HepG2 (cell line): ENCODE results near the gene ITPR1. TPM values are rescaled to one million over a fixed set of nuclear protein-coding genes. Genes with fewer than 3 reads are reported as not detected.

Source experiments
- MATR3 ChIP-seq: sonication (generic); formaldehyde crosslinking; IDR thresholded peaks from 2 replicates; pipeline ENCODE4 v1.4.0; 2020; ENCODE audit warnings: missing genetic modification reagents
- NR0B2 ChIP-seq: sonication (generic); formaldehyde crosslinking; IDR thresholded peaks from 2 replicates; pipeline ENCODE4 v1.4.0; 2020; ENCODE audit warnings: mild to moderate bottlenecking, missing genetic modification reagents
- PHB2 ChIP-seq: fragments of 450-650 bp; IDR thresholded peaks from 2 replicates; pipeline ENCODE4 v1.6.1; 2018; ENCODE audit not compliant: partially characterized antibody
- PRDM10 ChIP-seq: sonication (generic); formaldehyde crosslinking; IDR thresholded peaks from 2 replicates; pipeline ENCODE4 v1.4.0; 2020; ENCODE audit warnings: low read depth, missing genetic modification reagents
- RFXANK ChIP-seq: IDR thresholded peaks from 2 replicates; pipeline ENCODE4 v1.6.1; 2016
- SP1 ChIP-seq, 2 experiments: fragments of 450-650 bp in 1 of 2; sonication (generic) in 1 of 2; formaldehyde crosslinking in 1 of 2; IDR thresholded peaks; 2 replicates each; pipeline versions ENCODE4 v1.4.0 to v1.6.1; 2016 to 2020; ENCODE audit warnings: missing genetic modification reagents in 1 of 2
- SRY ChIP-seq: sonication (generic); formaldehyde crosslinking; IDR thresholded peaks from 2 replicates; pipeline ENCODE4 v1.8.0; 2022; ENCODE audit warnings: mild to moderate bottlenecking, missing genetic modification reagents
- ZNF569 ChIP-seq: sonication (generic); formaldehyde crosslinking; IDR thresholded peaks from 2 replicates; pipeline ENCODE4 v1.5.0; 2020; ENCODE audit warnings: mild to moderate bottlenecking, missing genetic modification reagents, moderate library complexity, borderline replicate concordance
- ZNF574 ChIP-seq: sonication (generic); formaldehyde crosslinking; IDR thresholded peaks from 2 replicates; pipeline ENCODE4 v1.4.0; 2020; ENCODE audit warnings: missing genetic modification reagents
- polyA plus RNA-seq, 8 experiments: library from polyadenylated mRNA; depleted of rRNA in 3 of 8; stranded (reverse) in 7 of 8; unstranded in 1 of 8; fragments of >200 nt; fragmentation: Illumina TruSeq in 4 of 8; extraction: Trizol in 4 of 8; gene quantifications; 2 replicates each; pipeline versions ENCODE4 v1.2.1 to v1.2.3, GENCODE V29; 2011 to 2016; ENCODE audit warnings: low read depth in 4 of 8, missing spikeins in 1 of 8, mixed read lengths in 1 of 8; ENCODE audit not compliant: insufficient read depth in 1 of 8
- total RNA-seq, 5 experiments: library from RNA; depleted of rRNA; stranded (reverse); fragments of >200 nt; fragmentation: Illumina TruSeq; extraction: Trizol; gene quantifications; 2 replicates each; pipeline ENCODE4 v1.2.3, GENCODE V29; 2016; ENCODE audit warnings: low read depth in 1 of 5
- TF ChIP-seq, protein P1 (sequence below): sonication (generic); formaldehyde crosslinking; IDR thresholded peaks from 2 replicates; pipeline ENCODE4 v1.4.0; 2020; ENCODE audit warnings: mild to moderate bottlenecking, missing genetic modification reagents
- TF ChIP-seq, protein P2 (sequence below): sonication (generic); formaldehyde crosslinking; IDR thresholded peaks from 2 replicates; pipeline ENCODE4 v1.5.1; 2020; ENCODE audit warnings: mild to moderate bottlenecking, missing genetic modification reagents
- TF ChIP-seq, protein P3 (sequence below): IDR thresholded peaks from 2 replicates; pipeline ENCODE4 v1.6.1; 2016; ENCODE audit warnings: missing compliant biosample characterization, missing genetic modification reagents, borderline replicate concordance

The ITPR1 gene
- total and polyA plus RNA-seq, 2 of the 13 experiments (the other 11 are each of a cell fraction or from before 2014, with no cell fraction given) = 10.0 to 11.4 TPM

- TF ChIP-seq NR0B2 (CRISPR knock-in tag) (no peak), RFXANK (CRISPR knock-in tag) (no peak), SRY (CRISPR knock-in tag) (no peak), PHB2 (no peak), ZNF574 (CRISPR knock-in tag) (no peak), PRDM10 (CRISPR knock-in tag) (no peak), ZNF569 (CRISPR knock-in tag) (no peak), SP1 (IDR thresholded peaks at IDR 0.05) (no peak), SP1 (CRISPR knock-in tag; IDR thresholded peaks at IDR 0.05) (no peak), MATR3 (no peak)
- TF ChIP-seq, protein P1, sequence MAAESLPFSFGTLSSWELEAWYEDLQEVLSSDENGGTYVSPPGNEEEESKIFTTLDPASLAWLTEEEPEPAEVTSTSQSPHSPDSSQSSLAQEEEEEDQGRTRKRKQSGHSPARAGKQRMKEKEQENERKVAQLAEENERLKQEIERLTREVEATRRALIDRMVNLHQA = no peak
- TF ChIP-seq, protein P2, sequence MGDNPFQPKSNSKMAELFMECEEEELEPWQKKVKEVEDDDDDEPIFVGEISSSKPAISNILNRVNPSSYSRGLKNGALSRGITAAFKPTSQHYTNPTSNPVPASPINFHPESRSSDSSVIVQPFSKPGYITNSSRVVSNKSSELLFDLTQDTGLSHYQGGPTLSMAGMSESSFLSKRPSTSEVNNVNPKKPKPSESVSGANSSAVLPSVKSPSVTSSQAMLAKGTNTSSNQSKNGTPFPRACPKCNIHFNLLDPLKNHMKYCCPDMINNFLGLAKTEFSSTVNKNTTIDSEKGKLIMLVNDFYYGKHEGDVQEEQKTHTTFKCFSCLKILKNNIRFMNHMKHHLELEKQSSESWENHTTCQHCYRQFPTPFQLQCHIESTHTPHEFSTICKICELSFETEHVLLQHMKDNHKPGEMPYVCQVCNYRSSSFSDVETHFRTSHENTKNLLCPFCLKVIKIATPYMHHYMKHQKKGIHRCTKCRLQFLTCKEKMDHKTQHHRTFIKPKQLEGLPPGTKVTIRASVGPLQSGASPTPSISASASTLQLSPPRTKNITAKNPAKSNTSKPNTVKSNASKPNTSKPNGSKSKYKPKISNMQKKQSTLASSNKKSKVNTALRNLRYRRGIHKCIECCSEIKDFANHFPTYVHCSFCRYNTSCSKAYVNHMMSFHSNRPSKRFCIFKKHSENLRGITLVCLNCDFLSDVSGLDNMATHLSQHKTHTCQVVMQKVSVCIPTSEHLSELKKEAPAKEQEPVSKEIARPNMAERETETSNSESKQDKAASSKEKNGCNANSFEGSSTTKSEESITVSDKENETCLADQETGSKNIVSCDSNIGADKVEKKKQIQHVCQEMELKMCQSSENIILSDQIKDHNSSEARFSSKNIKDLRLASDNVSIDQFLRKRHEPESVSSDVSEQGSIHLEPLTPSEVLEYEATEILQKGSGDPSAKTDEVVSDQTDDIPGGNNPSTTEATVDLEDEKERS = no peak
- TF ChIP-seq, protein P3, sequence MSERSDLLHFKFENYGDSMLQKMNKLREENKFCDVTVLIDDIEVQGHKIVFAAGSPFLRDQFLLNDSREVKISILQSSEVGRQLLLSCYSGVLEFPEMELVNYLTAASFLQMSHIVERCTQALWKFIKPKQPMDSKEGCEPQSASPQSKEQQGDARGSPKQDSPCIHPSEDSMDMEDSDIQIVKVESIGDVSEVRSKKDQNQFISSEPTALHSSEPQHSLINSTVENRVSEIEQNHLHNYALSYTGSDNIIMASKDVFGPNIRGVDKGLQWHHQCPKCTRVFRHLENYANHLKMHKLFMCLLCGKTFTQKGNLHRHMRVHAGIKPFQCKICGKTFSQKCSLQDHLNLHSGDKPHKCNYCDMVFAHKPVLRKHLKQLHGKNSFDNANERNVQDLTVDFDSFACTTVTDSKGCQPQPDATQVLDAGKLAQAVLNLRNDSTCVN (CRISPR knock-in tag) = no peak
Observed at GRCh38 chr3:4806535-4807108, 313.5 kb downstream of the ITPR1 start (continued).
